H9 (cell line): ENCODE data around the gene ABR. TPM values are rescaled to one million over a fixed set of nuclear protein-coding genes. Genes with fewer than 3 reads are reported as not detected.

Experiments used
- DNase-seq: peaks from one replicate; pipeline ENCODE4 v3.0.0-alpha.2; 2017
- H2AFZ ChIP-seq: one replicate; pipeline ENCODE4 v1.6.1; 2013; ENCODE audit warnings: mild to moderate bottlenecking, low read length, control low read depth, moderate library complexity
- H2AK5ac ChIP-seq: 2 replicates; pipeline ENCODE4 v1.6.1; 2013; ENCODE audit warnings: low read length, control low read depth, mixed read lengths; ENCODE audit not compliant: insufficient read length
- H2BK120ac ChIP-seq: one replicate; pipeline ENCODE4 v1.6.1; 2013; ENCODE audit warnings: low read depth, mild to moderate bottlenecking, low read length, control low read depth, inconsistent platforms; ENCODE audit not compliant: poor library complexity, severe bottlenecking
- H2BK12ac ChIP-seq: 2 replicates; pipeline ENCODE4 v1.6.1; 2013; ENCODE audit warnings: low read length, control low read depth, mixed read lengths, low read depth; ENCODE audit not compliant: insufficient read length
- H2BK15ac ChIP-seq: 2 replicates; pipeline ENCODE4 v1.6.1; 2013; ENCODE audit warnings: low read depth, low read length, control low read depth
- H2BK20ac ChIP-seq: one replicate; pipeline ENCODE4 v1.6.1; 2013; ENCODE audit warnings: low read depth, mild to moderate bottlenecking, low read length, control low read depth, inconsistent platforms; ENCODE audit not compliant: poor library complexity, severe bottlenecking
- H2BK5ac ChIP-seq: 2 replicates; pipeline ENCODE4 v1.6.1; 2013; ENCODE audit warnings: low read length, control low read depth, mixed read lengths; ENCODE audit not compliant: insufficient read length
- H3K14ac ChIP-seq: 2 replicates; pipeline ENCODE4 v1.6.1; 2013; ENCODE audit warnings: low read length, control low read depth; ENCODE audit not compliant: insufficient read depth
- H3K18ac ChIP-seq: 2 replicates; pipeline ENCODE4 v1.6.1; 2013; ENCODE audit warnings: low read depth, mild to moderate bottlenecking, mixed read lengths, low read length, control low read depth; ENCODE audit not compliant: insufficient read length
- H3K23ac ChIP-seq: 2 replicates; pipeline ENCODE4 v1.6.1; 2013; ENCODE audit warnings: low read length, control low read depth, mixed read lengths, low read depth; ENCODE audit not compliant: insufficient read length
- H3K23me2 ChIP-seq: 2 replicates; pipeline ENCODE4 v1.6.1; 2013; ENCODE audit warnings: low read depth, mild to moderate bottlenecking, mixed read lengths, low read length, control low read depth; ENCODE audit not compliant: insufficient read length, poor library complexity, severe bottlenecking
- H3K27ac ChIP-seq: 2 replicates; pipeline ENCODE4 v1.5.1; 2013; ENCODE audit warnings: low read length, control low read depth, mixed read lengths, low read depth; ENCODE audit not compliant: insufficient read length
- H3K27me3 ChIP-seq: 2 replicates; pipeline ENCODE4 v1.6.1; 2013; ENCODE audit warnings: low read length, control low read depth, inconsistent platforms; ENCODE audit not compliant: insufficient read depth
- H3K4ac ChIP-seq: 2 replicates; pipeline ENCODE4 v1.6.1; 2013; ENCODE audit warnings: low read depth, mild to moderate bottlenecking, control low read depth, inconsistent platforms, low read length, moderate library complexity
- H3K4me1 ChIP-seq: 2 replicates; pipeline ENCODE4 v1.6.1; 2013; ENCODE audit warnings: low read length, control low read depth, inconsistent platforms; ENCODE audit not compliant: insufficient read depth
- H3K4me2 ChIP-seq: 2 replicates; pipeline ENCODE4 v1.6.1; 2013; ENCODE audit warnings: low read length, control low read depth, mixed read lengths; ENCODE audit not compliant: insufficient read length, insufficient read depth
- H3K56ac ChIP-seq: 2 replicates; pipeline ENCODE4 v1.6.1; 2013; ENCODE audit warnings: low read depth, mild to moderate bottlenecking, mixed read lengths, low read length, control low read depth; ENCODE audit not compliant: insufficient read length
- H3K79me1 ChIP-seq: 2 replicates; pipeline ENCODE4 v1.6.1; 2013; ENCODE audit warnings: low read depth, mild to moderate bottlenecking, moderate library complexity, low read length, control low read depth, inconsistent platforms; ENCODE audit not compliant: insufficient read depth, poor library complexity, severe bottlenecking
- H3K79me2 ChIP-seq: 2 replicates; pipeline ENCODE4 v1.6.1; 2013; ENCODE audit warnings: low read length, control low read depth, inconsistent platforms; ENCODE audit not compliant: insufficient read depth
- H3K9ac ChIP-seq: 2 replicates; pipeline ENCODE4 v1.6.1; 2013; ENCODE audit warnings: low read length, control low read depth, mixed read lengths; ENCODE audit not compliant: insufficient read length; ENCODE audit errors: extremely low read depth
- H3K9me3 ChIP-seq: one replicate; pipeline ENCODE4 v1.6.1; 2013; ENCODE audit warnings: low read depth, low read length, inconsistent platforms; ENCODE audit not compliant: control insufficient read depth
- H3T11ph ChIP-seq: one replicate; pipeline ENCODE4 v1.6.1; 2013; ENCODE audit warnings: mild to moderate bottlenecking, low read length, control low read depth, inconsistent platforms
- H4K20me1 ChIP-seq: one replicate; pipeline ENCODE4 v1.6.1; 2013; ENCODE audit not compliant: control insufficient read depth, insufficient read length, insufficient read depth
- H4K5ac ChIP-seq: 2 replicates; pipeline ENCODE4 v1.6.1; 2013; ENCODE audit warnings: low read depth, mild to moderate bottlenecking, mixed read lengths, low read length, control low read depth; ENCODE audit not compliant: insufficient read length
- H4K8ac ChIP-seq: replicated peaks from 2 replicates; pipeline ENCODE4 v1.6.1; 2013; ENCODE audit warnings: low read length, control low read depth, mixed read lengths, low read depth; ENCODE audit not compliant: insufficient read length
- H4K91ac ChIP-seq: 2 replicates; pipeline ENCODE4 v1.6.1; 2013; ENCODE audit warnings: low read depth, mild to moderate bottlenecking, moderate library complexity, mixed read lengths, low read length, control low read depth; ENCODE audit not compliant: insufficient read length
- H3K27ac Mint-ChIP-seq, 3 experiments: 2 replicates in 2 of 3; 3 replicates in 1 of 3; pipeline ENCODE4 v1.8.0; 2020 to 2021; ENCODE audit warnings: mixed read lengths in 3 of 3, mild to moderate bottlenecking in 1 of 3, moderate library complexity in 1 of 3
- H3K27me3 Mint-ChIP-seq: 2 replicates; pipeline ENCODE4 v1.8.0; 2021; ENCODE audit warnings: low read depth, mild to moderate bottlenecking, moderate library complexity, mixed read lengths
- H3K36me3 Mint-ChIP-seq, 3 experiments: 2 replicates in 2 of 3; 3 replicates in 1 of 3; pipeline ENCODE4 v1.8.0; 2020 to 2021; ENCODE audit warnings: low read depth in 3 of 3, mixed read lengths in 3 of 3; ENCODE audit not compliant: insufficient read depth in 1 of 3
- H3K4me1 Mint-ChIP-seq, 2 experiments: 2 replicates each; pipeline ENCODE4 v1.8.0; 2020; ENCODE audit warnings: mixed read lengths in 2 of 2
- H3K4me3 Mint-ChIP-seq, 2 experiments: 2 replicates in 1 of 2; 3 replicates in 1 of 2; pipeline ENCODE4 v1.8.0; 2020 to 2021; ENCODE audit warnings: mild to moderate bottlenecking in 2 of 2, mixed read lengths in 2 of 2, moderate library complexity in 1 of 2
- H3K9me3 Mint-ChIP-seq, 2 experiments: 2 replicates in 1 of 2; 3 replicates in 1 of 2; pipeline ENCODE4 v1.8.0; 2020; ENCODE audit warnings: mild to moderate bottlenecking in 2 of 2, mixed read lengths in 2 of 2, moderate library complexity in 1 of 2
- WGBS: extraction: QIAGEN DNeasy Blood & Tissue Kit; methylation state at CpG from one replicate; pipeline ENCODE4 v1.1.7; 2013; ENCODE audit warnings: missing lambda C conversion rate, low lambda C conversion rate, mixed read lengths; ENCODE audit not compliant: insufficient read length; ENCODE audit errors: extremely low coverage; 5-methylcytosine and 5-hydroxymethylcytosine counted together
- total RNA-seq: library from RNA; stranded (reverse); gene quantifications from 2 replicates; pipeline ENCODE4 v1.2.1, GENCODE V29; 2021
- TF ChIP-seq, protein P1 (sequence below): fragments of 200-600 bp; sonication (generic); conservative IDR thresholded peaks from 3 replicates; pipeline ENCODE4 v1.8.0; 2021; ENCODE audit warnings: antibody characterized with exemption, mild to moderate bottlenecking

ABR gene
- total RNA-seq, 1 experiment from 2014 or later, result 34.7 TPM

DNA sequence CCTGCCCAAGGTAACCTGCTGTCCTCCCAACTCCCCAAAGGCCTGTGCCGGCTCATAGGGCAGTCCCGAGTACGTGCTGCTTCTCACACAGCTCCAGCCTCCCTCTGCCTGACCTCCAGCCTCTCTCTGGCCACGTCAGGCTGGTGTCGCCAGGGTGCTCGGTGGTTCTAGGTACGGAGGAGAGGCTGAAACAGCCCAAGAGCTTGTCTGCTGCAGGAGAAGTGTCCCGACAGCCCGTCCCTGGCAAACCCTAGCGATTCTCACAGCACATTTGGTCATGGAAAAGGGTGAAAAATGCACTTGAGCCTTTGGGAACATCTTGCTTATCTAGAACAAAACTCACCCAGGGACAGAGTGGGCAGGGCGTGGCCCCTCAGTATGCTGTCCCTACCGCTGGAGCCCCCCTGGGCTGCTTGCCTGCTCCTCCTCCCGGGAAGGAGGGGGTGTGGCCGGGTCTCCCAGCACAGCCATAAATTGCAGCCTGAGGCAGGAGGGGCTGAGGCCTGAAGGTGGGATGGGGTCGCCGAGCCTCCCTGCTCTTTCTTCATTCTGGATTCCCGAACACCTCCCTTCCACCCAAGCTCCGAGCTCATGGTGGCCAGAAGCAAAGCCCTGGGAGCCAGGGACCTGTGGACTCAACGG is 142.4 kb downstream of the ABR start:
- Histone ChIP-seq H3K9ac (no peak overlapping the region), H4K5ac (no peak overlapping the region), H2AK5ac (no peak overlapping the region), H3K9me3 (no peaks in the 10 kb centered on the region), H3K4ac (no peak overlapping the region), H3K27ac (no peak overlapping the region), H3K79me1 (no peaks in the 10 kb centered on the region), H3K4me1 (no peaks in the 10 kb centered on the region; the same call in 1 of the 2 replicates), H3T11ph (no peak overlapping the region), H2AFZ (no peak overlapping the region), H3K18ac (no peak overlapping the region), H4K20me1 (no peaks in the 10 kb centered on the region), H3K79me2 (no peaks in the 10 kb centered on the region), H3K14ac (no peak overlapping the region; the same call in 1 of the 2 replicates), H3K27me3 (no peaks in the 10 kb centered on the region), H2BK20ac (no peak overlapping the region), H3K4me2 (no peak overlapping the region), H4K91ac (no peak overlapping the region), H2BK120ac (no peak overlapping the region), H3K56ac (no peak overlapping the region), H3K23me2 (peaks cover under 1% of the 10 kb centered on the region), H2BK5ac (no peak overlapping the region), H3K23ac (no peak overlapping the region), H2BK15ac (no peak overlapping the region), H4K8ac (no peak overlapping the region), H2BK12ac (no peak overlapping the region)
- no peak overlapping the region for H3K4me3 Mint-ChIP-seq
- TF ChIP-seq, protein P1, sequence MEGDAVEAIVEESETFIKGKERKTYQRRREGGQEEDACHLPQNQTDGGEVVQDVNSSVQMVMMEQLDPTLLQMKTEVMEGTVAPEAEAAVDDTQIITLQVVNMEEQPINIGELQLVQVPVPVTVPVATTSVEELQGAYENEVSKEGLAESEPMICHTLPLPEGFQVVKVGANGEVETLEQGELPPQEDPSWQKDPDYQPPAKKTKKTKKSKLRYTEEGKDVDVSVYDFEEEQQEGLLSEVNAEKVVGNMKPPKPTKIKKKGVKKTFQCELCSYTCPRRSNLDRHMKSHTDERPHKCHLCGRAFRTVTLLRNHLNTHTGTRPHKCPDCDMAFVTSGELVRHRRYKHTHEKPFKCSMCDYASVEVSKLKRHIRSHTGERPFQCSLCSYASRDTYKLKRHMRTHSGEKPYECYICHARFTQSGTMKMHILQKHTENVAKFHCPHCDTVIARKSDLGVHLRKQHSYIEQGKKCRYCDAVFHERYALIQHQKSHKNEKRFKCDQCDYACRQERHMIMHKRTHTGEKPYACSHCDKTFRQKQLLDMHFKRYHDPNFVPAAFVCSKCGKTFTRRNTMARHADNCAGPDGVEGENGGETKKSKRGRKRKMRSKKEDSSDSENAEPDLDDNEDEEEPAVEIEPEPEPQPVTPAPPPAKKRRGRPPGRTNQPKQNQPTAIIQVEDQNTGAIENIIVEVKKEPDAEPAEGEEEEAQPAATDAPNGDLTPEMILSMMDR, result no peak
- no CpG with 5 or more reads among the region's 19 CpGs for WGBS
- peaks cover 5% of the 10 kb centered on the region for H3K27me3 Mint-ChIP-seq
- no peak overlapping the region for H3K27ac Mint-ChIP-seq
- DNase-seq, result no peak
- H3K9me3 Mint-ChIP-seq, result no peaks in the 10 kb centered on the region
- peaks cover 6 to 32% of the 10 kb centered on the region in 2 experiments; a peak in 3 of 4 replicates for H3K4me1 Mint-ChIP-seq
- H3K36me3 Mint-ChIP-seq, result peaks cover 0 to 7% (median 2%) of the 10 kb centered on the region in 3 experiments; a peak in 6 of 7 replicates
